Neural progenitor cell (in vitro differentiated cells): Measurements from ENCODE around the gene TUSC2. TPM values are rescaled to one million over a fixed set of nuclear protein-coding genes. Genes with fewer than 3 reads are reported as not detected.

Experiments
- DNase-seq: peaks from one replicate; pipeline ENCODE4 v3.0.0-alpha.2; 2016; ENCODE audit warnings: low spot score
- H2AFZ ChIP-seq: fragments of 200-600 bp; sonication (generic); replicated peaks from 2 replicates; pipeline ENCODE4 v1.6.1; 2016; ENCODE audit warnings: antibody characterized with exemption
- H3F3A ChIP-seq: fragments of 200-600 bp; sonication (generic); 2 replicates; pipeline ENCODE4 v1.6.1; 2016; ENCODE audit warnings: antibody characterized with exemption, low read depth
- H3K27ac ChIP-seq: fragments of 200-600 bp; sonication (generic); 2 replicates; pipeline ENCODE4 v1.5.1; 2016; ENCODE audit warnings: mild to moderate bottlenecking
- H3K27me3 ChIP-seq: fragments of 200-600 bp; sonication (generic); 2 replicates; pipeline ENCODE4 v1.6.1; 2016; ENCODE audit warnings: mild to moderate bottlenecking, moderate library complexity
- H3K36me3 ChIP-seq: fragments of 200-600 bp; sonication (generic); 2 replicates; pipeline ENCODE4 v1.5.1; 2016
- H3K4me1 ChIP-seq: fragments of 200-600 bp; sonication (generic); 2 replicates; pipeline ENCODE4 v1.6.1; 2016; ENCODE audit warnings: mixed run types
- H3K4me2 ChIP-seq: fragments of 200-600 bp; sonication (generic); 2 replicates; pipeline ENCODE4 v1.6.1; 2016
- H3K4me3 ChIP-seq: fragments of 200-600 bp; sonication (generic); 2 replicates; pipeline ENCODE4 v1.5.1; 2016
- H3K79me2 ChIP-seq: fragments of 200-600 bp; sonication (generic); 2 replicates; pipeline ENCODE4 v1.6.1; 2016; ENCODE audit warnings: low read depth
- H3K9ac ChIP-seq: fragments of 200-600 bp; sonication (generic); 2 replicates; pipeline ENCODE4 v1.6.1; 2016
- H3K9me3 ChIP-seq: fragments of 200-600 bp; sonication (generic); 2 replicates; pipeline ENCODE4 v1.5.1; 2016; ENCODE audit warnings: low read depth
- H4K20me1 ChIP-seq: fragments of 200-600 bp; sonication (generic); 2 replicates; pipeline ENCODE4 v1.6.1; 2016; ENCODE audit warnings: low read depth
- H3K27ac Mint-ChIP-seq: 3 replicates; pipeline ENCODE4 v1.8.0; 2021; ENCODE audit warnings: mixed read lengths
- H3K27me3 Mint-ChIP-seq: 2 replicates; pipeline ENCODE4 v1.8.0; 2022; ENCODE audit warnings: low read depth, mild to moderate bottlenecking, inconsistent platforms, moderate library complexity, mixed read lengths; ENCODE audit not compliant: insufficient read depth
- H3K36me3 Mint-ChIP-seq: 3 replicates; pipeline ENCODE4 v1.8.0; 2021; ENCODE audit warnings: mixed read lengths
- H3K4me1 Mint-ChIP-seq: 3 replicates; pipeline ENCODE4 v1.8.0; 2021; ENCODE audit warnings: mixed read lengths
- H3K4me3 Mint-ChIP-seq: 3 replicates; pipeline ENCODE4 v1.8.0; 2021; ENCODE audit warnings: mild to moderate bottlenecking, moderate library complexity, mixed read lengths
- H3K9me3 Mint-ChIP-seq: 3 replicates; pipeline ENCODE4 v1.8.0; 2020; ENCODE audit warnings: mixed read lengths
- EZH2 ChIP-seq: fragments of 200-600 bp; sonication (generic); IDR thresholded peaks from 2 replicates; pipeline ENCODE4 v1.6.1; 2017; ENCODE audit warnings: antibody characterized with exemption, mild to moderate bottlenecking, moderate library complexity
- EZH2phosphoT487 ChIP-seq: fragments of 200-600 bp; sonication (generic); IDR thresholded peaks from 2 replicates; pipeline ENCODE4 v1.6.1; 2017; ENCODE audit warnings: antibody characterized with exemption
- total RNA-seq: library from RNA; depleted of rRNA; stranded (reverse); fragments of >200 nt; gene quantifications from 2 replicates; pipeline ENCODE4 v1.2.3, GENCODE V29; 2015; ENCODE audit warnings: low replicate concordance
- TF ChIP-seq, protein P1 (sequence below): fragments of 200-600 bp; sonication (generic); IDR thresholded peaks from 2 replicates; pipeline ENCODE4 v1.5.1; 2017; ENCODE audit warnings: antibody characterized with exemption, mild to moderate bottlenecking

The TUSC2 gene
- total RNA-seq, 1 donor from 2014 or later, result 14.9 TPM

DNA sequence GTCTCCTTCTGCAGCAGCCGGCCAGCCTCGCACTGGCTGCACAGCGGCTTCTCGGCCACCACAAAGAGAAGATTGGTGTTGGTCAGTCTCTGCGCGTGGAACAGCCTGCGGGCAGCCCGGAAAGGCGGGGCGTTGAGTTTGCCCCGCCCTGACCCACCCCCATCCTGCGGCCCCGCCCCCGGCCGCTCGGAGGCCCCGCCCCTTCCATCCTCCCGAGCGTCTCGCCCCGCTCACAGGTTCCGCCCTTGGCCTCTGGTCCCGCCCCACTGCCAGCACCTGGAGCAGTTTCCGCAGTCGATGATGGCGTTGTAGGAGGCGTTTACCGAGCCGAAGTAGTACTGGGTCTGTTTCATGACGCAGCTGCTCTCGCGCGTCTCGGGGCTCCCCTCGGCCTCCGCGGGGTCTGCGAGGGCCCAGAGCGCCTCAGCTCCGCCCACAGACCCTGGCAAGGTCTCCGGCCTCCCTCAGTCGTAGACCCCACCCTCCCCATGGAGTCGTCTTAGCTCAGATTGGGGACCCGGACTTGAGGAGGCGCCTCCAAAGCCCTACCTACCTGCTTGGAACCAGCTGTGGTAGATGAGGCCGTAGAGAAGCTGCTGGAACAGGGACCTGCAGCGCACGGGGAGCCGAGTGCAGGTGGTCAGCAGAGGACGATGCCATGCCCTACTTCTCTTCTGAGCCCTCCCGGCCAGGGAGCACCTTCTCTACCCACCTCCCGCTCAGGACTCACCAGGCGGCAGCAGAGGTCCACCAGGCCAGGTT is 37.2 kb upstream of the TUSC2 start:
- no peak overlapping the region for H3K27ac ChIP-seq
- peak overlapping the region; percentile 79 for H3K4me2 ChIP-seq
- Mint-ChIP-seq H3K4me3 (peak overlapping the region; percentile 84), H3K27ac (no peak overlapping the region), H3K27me3 (peaks cover 2% of the 10 kb centered on the region), H3K9me3 (no peaks in the 10 kb centered on the region), H3K4me1 (peaks cover 6% of the 10 kb centered on the region), H3K36me3 (no peaks in the 10 kb centered on the region)
- H3K9ac ChIP-seq, result no peak overlapping the region
- H3K79me2 ChIP-seq, result no peaks in the 10 kb centered on the region
- H3K27me3 ChIP-seq, result peaks cover 29% of the 10 kb centered on the region
- no peaks in the 10 kb centered on the region for H3K36me3 ChIP-seq
- peaks cover 5% of the 10 kb centered on the region for H3K4me1 ChIP-seq
- H4K20me1 ChIP-seq, result no peaks in the 10 kb centered on the region
- H3K4me3 ChIP-seq, result peak overlapping the region; percentile 54
- H3K9me3 ChIP-seq, result no peaks in the 10 kb centered on the region
- peaks cover 4% of the 10 kb centered on the region for H3F3A ChIP-seq
- peak; percentile 88 for DNase-seq
- H2AFZ ChIP-seq, result peak overlapping the region; percentile 54
- no peak for TF ChIP-seq EZH2phosphoT487
- TF ChIP-seq, protein P1, sequence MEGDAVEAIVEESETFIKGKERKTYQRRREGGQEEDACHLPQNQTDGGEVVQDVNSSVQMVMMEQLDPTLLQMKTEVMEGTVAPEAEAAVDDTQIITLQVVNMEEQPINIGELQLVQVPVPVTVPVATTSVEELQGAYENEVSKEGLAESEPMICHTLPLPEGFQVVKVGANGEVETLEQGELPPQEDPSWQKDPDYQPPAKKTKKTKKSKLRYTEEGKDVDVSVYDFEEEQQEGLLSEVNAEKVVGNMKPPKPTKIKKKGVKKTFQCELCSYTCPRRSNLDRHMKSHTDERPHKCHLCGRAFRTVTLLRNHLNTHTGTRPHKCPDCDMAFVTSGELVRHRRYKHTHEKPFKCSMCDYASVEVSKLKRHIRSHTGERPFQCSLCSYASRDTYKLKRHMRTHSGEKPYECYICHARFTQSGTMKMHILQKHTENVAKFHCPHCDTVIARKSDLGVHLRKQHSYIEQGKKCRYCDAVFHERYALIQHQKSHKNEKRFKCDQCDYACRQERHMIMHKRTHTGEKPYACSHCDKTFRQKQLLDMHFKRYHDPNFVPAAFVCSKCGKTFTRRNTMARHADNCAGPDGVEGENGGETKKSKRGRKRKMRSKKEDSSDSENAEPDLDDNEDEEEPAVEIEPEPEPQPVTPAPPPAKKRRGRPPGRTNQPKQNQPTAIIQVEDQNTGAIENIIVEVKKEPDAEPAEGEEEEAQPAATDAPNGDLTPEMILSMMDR, result no peak
- TF ChIP-seq EZH2, result no peak

DNA sequence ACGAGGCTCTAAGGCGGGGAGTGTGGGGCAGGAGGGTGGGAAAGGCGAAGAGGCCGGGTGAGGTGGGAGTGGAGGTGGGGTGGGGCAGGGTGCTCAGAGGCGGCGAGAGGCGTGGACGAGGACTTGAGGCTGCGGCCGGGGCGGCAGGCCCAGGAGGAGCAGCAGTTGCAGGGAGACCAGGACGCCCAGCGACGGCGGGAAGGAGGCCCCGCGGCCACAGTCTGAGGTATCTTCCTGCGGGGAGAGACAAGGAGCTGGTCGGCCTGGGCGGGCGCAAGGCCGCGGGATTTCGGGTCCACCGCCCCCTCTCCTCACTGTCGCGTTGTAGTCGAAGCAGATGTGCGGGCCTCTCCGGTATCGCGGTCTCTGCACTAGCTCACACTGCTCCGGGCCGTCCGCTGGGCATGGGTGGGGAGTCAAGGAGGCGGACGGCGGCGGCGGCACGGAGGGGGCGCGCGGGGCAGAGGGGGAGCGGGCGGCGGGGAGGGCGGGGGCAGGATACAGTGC is 36.6 kb upstream of the TUSC2 start:
- peaks cover 2% of the 10 kb centered on the region for H3K27me3 Mint-ChIP-seq
- Histone ChIP-seq H3K27ac (no peak overlapping the region), H2AFZ (peak overlapping the region; percentile 50), H4K20me1 (no peaks in the 10 kb centered on the region), H3F3A (peaks cover 4% of the 10 kb centered on the region), H3K9ac (no peak overlapping the region), H3K79me2 (no peaks in the 10 kb centered on the region), H3K4me2 (peak overlapping the region; percentile 79), H3K4me3 (peak overlapping the region; percentile 54), H3K27me3 (peaks cover 29% of the 10 kb centered on the region), H3K4me1 (peaks cover 5% of the 10 kb centered on the region), H3K36me3 (no peaks in the 10 kb centered on the region), H3K9me3 (no peaks in the 10 kb centered on the region)
- no peaks in the 10 kb centered on the region for H3K36me3 Mint-ChIP-seq
- H3K9me3 Mint-ChIP-seq, result no peaks in the 10 kb centered on the region
- no peak for TF ChIP-seq EZH2
- TF ChIP-seq, protein P1, result no peak
- H3K4me1 Mint-ChIP-seq, result peaks cover 12% of the 10 kb centered on the region
- H3K4me3 Mint-ChIP-seq, result peak overlapping the region; percentile 82
- H3K27ac Mint-ChIP-seq, result no peak overlapping the region
- DNase-seq, result no peak

DNA sequence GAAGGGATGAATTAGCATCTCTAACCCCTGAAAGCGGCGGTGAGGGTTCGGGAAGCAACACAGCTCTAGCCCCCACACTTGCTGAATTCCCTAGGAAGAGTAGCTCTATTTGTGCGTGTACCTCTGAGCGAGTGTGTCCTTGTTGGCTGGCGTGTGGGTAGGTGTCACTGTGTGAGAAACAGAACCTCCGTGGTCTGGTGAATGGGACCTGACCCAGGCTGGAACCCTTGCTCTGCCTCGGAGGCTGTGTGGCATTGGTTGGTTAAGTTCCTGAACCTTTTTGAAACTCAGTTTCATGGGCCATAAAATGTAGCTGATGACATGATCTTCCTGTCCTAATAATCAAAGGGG is 31.7 kb upstream of the TUSC2 start:
- Mint-ChIP-seq H3K4me3 (peak overlapping the region; percentile 95), H3K36me3 (peaks cover 4% of the 10 kb centered on the region), H3K9me3 (no peaks in the 10 kb centered on the region), H3K4me1 (peaks cover 41% of the 10 kb centered on the region), H3K27me3 (peaks cover 6% of the 10 kb centered on the region), H3K27ac (peak overlapping the region; percentile 83)
- Histone ChIP-seq H3K4me1 (peaks cover 22% of the 10 kb centered on the region), H3K36me3 (no peaks in the 10 kb centered on the region), H3K27me3 (peaks cover 13% of the 10 kb centered on the region), H2AFZ (peak overlapping the region; percentile 93), H4K20me1 (peaks cover 38% of the 10 kb centered on the region), H3K79me2 (peaks cover 36% of the 10 kb centered on the region), H3K9ac (no peak overlapping the region), H3K4me3 (peak overlapping the region; percentile 79), H3K4me2 (peak overlapping the region; percentile 73), H3F3A (no peaks in the 10 kb centered on the region), H3K9me3 (no peaks in the 10 kb centered on the region), H3K27ac (no peak overlapping the region)
- TF ChIP-seq EZH2phosphoT487, result no peak
- TF ChIP-seq, protein P1, result no peak
- no peak for TF ChIP-seq EZH2
- DNase-seq, result no peak
